IMR-90 (cell line): Measurements from ENCODE around the gene PDC.

Experiments
- BHLHE40 ChIP-seq: fragments of 150-350 bp; IDR thresholded peaks from 2 replicates; pipeline ENCODE4 v1.6.1; 2016; ENCODE audit warnings: mild to moderate bottlenecking, low read depth, low read length
- CEBPB ChIP-seq: IDR thresholded peaks from 2 replicates; pipeline ENCODE4 v1.6.1; 2012; ENCODE audit warnings: low read depth, low read length, improper control_type of control experiment
- CHD1 ChIP-seq: IDR thresholded peaks from 2 replicates; pipeline ENCODE4 v1.6.1; 2012; ENCODE audit warnings: low read depth, low read length, improper control_type of control experiment
- MAZ ChIP-seq: IDR thresholded peaks from 2 replicates; pipeline ENCODE4 v1.6.1; 2012; ENCODE audit warnings: low read depth, mild to moderate bottlenecking, low read length, improper control_type of control experiment, moderate library complexity, borderline replicate concordance
- MXI1 ChIP-seq: IDR thresholded peaks from 2 replicates; pipeline ENCODE4 v1.6.1; 2012; ENCODE audit warnings: low read depth, mild to moderate bottlenecking, low read length, moderate library complexity, borderline replicate concordance
- POLR2A ChIP-seq: IDR thresholded peaks from 2 replicates; pipeline ENCODE4 v1.6.1; 2012; ENCODE audit warnings: mild to moderate bottlenecking, low read depth, low read length
- RAD21 ChIP-seq: IDR thresholded peaks from 2 replicates; pipeline ENCODE4 v1.6.1; 2012; ENCODE audit warnings: low read length, improper control_type of control experiment
- RFX5 ChIP-seq: IDR thresholded peaks from 2 replicates; pipeline ENCODE4 v1.8.0; 2012; ENCODE audit warnings: low read depth, mild to moderate bottlenecking, low read length, moderate library complexity
- USF2 ChIP-seq: fragments of 150-350 bp; IDR thresholded peaks from 2 replicates; pipeline ENCODE4 v1.6.1; 2017; ENCODE audit warnings: mild to moderate bottlenecking, antibody characterized with exemption, low read length, low read depth
- TF ChIP-seq, protein P1 (sequence below): conservative IDR thresholded peaks from 2 replicates; pipeline ENCODE4 v1.5.1; 2012; ENCODE audit warnings: mild to moderate bottlenecking, low read depth, low read length, improper control_type of control experiment
- TF ChIP-seq, protein P2 (sequence below): fragments of 150-350 bp; IDR thresholded peaks from 2 replicates; pipeline ENCODE4 v1.6.1; 2016; ENCODE audit warnings: low read depth, mild to moderate bottlenecking, low read length, moderate library complexity, borderline replicate concordance

DNA sequence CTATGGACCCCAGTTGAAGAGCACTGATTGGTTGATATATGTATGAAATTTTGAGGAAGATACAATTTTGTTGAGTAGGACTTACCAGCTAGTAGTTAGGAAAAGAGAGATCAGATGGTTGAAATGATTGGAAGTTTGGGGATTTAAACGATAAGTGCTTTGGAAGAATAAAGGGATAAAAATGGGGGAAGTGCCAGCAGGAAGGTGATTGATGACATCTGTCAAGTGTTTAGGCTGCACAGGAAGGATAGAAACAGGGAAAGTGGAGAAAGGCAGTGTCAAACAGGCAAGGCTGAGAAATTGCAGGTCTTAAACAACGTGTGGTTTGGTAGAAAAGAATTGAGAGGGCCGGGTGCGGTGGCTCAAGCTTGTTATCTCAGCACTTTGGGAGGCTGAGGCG is 22.3 kb downstream of the PDC start:
- TF ChIP-seq, protein P1, sequence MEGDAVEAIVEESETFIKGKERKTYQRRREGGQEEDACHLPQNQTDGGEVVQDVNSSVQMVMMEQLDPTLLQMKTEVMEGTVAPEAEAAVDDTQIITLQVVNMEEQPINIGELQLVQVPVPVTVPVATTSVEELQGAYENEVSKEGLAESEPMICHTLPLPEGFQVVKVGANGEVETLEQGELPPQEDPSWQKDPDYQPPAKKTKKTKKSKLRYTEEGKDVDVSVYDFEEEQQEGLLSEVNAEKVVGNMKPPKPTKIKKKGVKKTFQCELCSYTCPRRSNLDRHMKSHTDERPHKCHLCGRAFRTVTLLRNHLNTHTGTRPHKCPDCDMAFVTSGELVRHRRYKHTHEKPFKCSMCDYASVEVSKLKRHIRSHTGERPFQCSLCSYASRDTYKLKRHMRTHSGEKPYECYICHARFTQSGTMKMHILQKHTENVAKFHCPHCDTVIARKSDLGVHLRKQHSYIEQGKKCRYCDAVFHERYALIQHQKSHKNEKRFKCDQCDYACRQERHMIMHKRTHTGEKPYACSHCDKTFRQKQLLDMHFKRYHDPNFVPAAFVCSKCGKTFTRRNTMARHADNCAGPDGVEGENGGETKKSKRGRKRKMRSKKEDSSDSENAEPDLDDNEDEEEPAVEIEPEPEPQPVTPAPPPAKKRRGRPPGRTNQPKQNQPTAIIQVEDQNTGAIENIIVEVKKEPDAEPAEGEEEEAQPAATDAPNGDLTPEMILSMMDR: no peak
- TF ChIP-seq POLR2A: no peak
- TF ChIP-seq USF2: no peak
- TF ChIP-seq, protein P2, sequence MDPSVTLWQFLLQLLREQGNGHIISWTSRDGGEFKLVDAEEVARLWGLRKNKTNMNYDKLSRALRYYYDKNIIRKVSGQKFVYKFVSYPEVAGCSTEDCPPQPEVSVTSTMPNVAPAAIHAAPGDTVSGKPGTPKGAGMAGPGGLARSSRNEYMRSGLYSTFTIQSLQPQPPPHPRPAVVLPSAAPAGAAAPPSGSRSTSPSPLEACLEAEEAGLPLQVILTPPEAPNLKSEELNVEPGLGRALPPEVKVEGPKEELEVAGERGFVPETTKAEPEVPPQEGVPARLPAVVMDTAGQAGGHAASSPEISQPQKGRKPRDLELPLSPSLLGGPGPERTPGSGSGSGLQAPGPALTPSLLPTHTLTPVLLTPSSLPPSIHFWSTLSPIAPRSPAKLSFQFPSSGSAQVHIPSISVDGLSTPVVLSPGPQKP: no peak
- no peak for TF ChIP-seq BHLHE40
- no peak for TF ChIP-seq CEBPB
- TF ChIP-seq RFX5: no peak
- no peak for TF ChIP-seq RAD21
- no peak for TF ChIP-seq CHD1
- TF ChIP-seq MAZ: no peak
- TF ChIP-seq MXI1: no peak
